GM19035 (cell line): ENCODE data around the gene EPHA3.

Experiments
- ATAC-seq: cut with Tn5 transposase; IDR thresholded peaks from one replicate; pipeline ENCODE4 v1.9.1; 2021; ENCODE audit not compliant: unreplicated experiment

Gene EPHA3

GRCh38 chr3:89527736-89528305, 420.4 kb downstream of the EPHA3 start:
- ATAC-seq: no peak
